SH-SY5Y (cell line): ENCODE results near the gene C12orf57.

Experiments used
- GATA2 ChIP-seq: IDR thresholded peaks from 2 replicates; pipeline ENCODE4 v1.6.1; 2011; ENCODE audit warnings: mild to moderate bottlenecking, low read depth, low read length
- GATA3 ChIP-seq: IDR thresholded peaks from 2 replicates; pipeline ENCODE4 v1.6.1; 2011; ENCODE audit warnings: low read depth, mild to moderate bottlenecking, low read length, moderate library complexity

- TF ChIP-seq GATA3, result no peak
- no peak for TF ChIP-seq GATA2
Observed at GRCh38 chr12:6977653-6978052, 33.8 kb downstream of the C12orf57 start.
